ENCODE results near the gene ATP8B1. TPM values are rescaled to one million over a fixed set of nuclear protein-coding genes. Genes with fewer than 3 reads are reported as not detected.

The ATP8B1 gene
- total and polyA plus RNA-seq, 9 of the 15 experiments (the other 6 are each of a cell fraction or from before 2014, with no cell fraction given), result 0.01 to 0.22 (median 0.03) TPM; not detected in 3

DNA sequence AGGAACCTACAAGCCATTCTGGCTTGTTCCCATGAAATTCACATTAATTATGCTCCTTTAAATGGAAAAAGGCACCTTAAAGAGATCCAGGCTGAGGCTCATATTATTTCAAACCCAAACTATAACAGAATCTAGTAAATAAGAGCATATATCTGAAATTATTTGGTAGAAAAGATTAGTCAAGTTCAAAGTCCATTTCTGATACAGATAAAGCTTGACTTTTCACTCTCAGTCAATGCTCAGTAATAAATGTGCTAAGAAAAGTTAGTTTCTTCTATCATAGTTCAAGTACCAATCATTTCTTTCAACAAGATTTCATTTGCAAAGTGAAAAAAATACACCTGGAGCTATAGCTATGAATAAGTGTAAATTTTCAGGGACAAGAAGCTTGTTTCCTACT lies 119.6 kb downstream of the ATP8B1 start (continued):
- TF ChIP-seq ZNF644 (tag; IDR thresholded peaks at IDR 0.05; ENCODE audit: low read depth), result no peak
- no peak for TF ChIP-seq NFIC (IDR thresholded peaks at IDR 0.05)

- in situ Hi-C loops (cut with MboI), result no loop called here
- no peak overlapping the region for H3K9ac ChIP-seq (ENCODE audit: insufficient read depth in 1 of 2, low read depth in 2 of 2, low read length in 2 of 2)
- FAIRE-seq, result no peak
Measured at GRCh38 chr18:57677262-57678211, 125.6 kb downstream of the ATP8B1 start.

More at GRCh38 chr18:57677262-57678211, 125.6 kb downstream of the ATP8B1 start:
- Histone ChIP-seq H3K9me1 (ENCODE audit: control insufficient read depth, insufficient read depth, low read length) (no peaks in the 10 kb centered on the region), H3K36me3 (ENCODE audit: control insufficient read depth, insufficient read depth, low read length) (no peaks in the 10 kb centered on the region), H3K79me2 (ENCODE audit: control insufficient read depth, insufficient read depth, low read length) (no peaks in the 10 kb centered on the region), H3K4me3 (no peak overlapping the region), H3K27me3 (ENCODE audit: control insufficient read depth in 2 of 2, insufficient read depth in 2 of 2, low read length in 2 of 2) (no peaks in the 10 kb centered on the region), H4K20me1 (replicated peaks; ENCODE audit: control insufficient read depth, insufficient read depth, low read length) (no peaks in the 10 kb centered on the region), H3K4me2 (ENCODE audit: insufficient read depth, low read length) (no peak overlapping the region), H3K4me1 (replicated peaks in 1 of 2; ENCODE audit: control insufficient read depth in 2 of 2, insufficient read depth in 2 of 2, low read length in 2 of 2) (no peaks in the 10 kb centered on the region; a peak in 1 of 5 replicates), H3K27ac (ENCODE audit: extremely low read depth, low read depth, low read length) (no peak overlapping the region), H3K9me3 (replicated peaks; ENCODE audit: control insufficient read depth, insufficient read depth, low read depth, low read length) (no peaks in the 10 kb centered on the region), H2AFZ (ENCODE audit: low read depth, low read length) (no peak overlapping the region)
- DNase-seq (ENCODE audit: extremely low read depth in 1 of 4, low spot score in 3 of 4) (no peak), ATAC-seq (no peak)
- CTCF ChIA-PET (ENCODE audit: low intra/inter-chr PET ratio), result no interaction called here
- no TSS peak for BruUV-seq (replicated peaks)
- intact Hi-C loops (cut with micrococcal nuclease), result no loop called here
- TF ChIP-seq ZNF12 (CRISPR knock-in tag; IDR thresholded peaks at IDR 0.05) (no peak), GABPB2 (CRISPR knock-in tag; conservative IDR thresholded peaks at IDR 0.05) (no peak), PHB (CRISPR knock-in tag; IDR thresholded peaks at IDR 0.05) (no peak)
- POLR2A ChIA-PET, result no interaction called here
- 47% methylated on average over 10 of the region's 10 CpGs for WGBS (ENCODE audit: insufficient coverage, low coverage, missing lambda C conversion rate)
